ENCODE results near the gene KSR1. TPM values are rescaled to one million over a fixed set of nuclear protein-coding genes. Genes with fewer than 3 reads are reported as not detected.

Gene KSR1
- total and polyA plus RNA-seq, 8 donors: 2.7 to 32.1 (median 13.6) TPM

DNA sequence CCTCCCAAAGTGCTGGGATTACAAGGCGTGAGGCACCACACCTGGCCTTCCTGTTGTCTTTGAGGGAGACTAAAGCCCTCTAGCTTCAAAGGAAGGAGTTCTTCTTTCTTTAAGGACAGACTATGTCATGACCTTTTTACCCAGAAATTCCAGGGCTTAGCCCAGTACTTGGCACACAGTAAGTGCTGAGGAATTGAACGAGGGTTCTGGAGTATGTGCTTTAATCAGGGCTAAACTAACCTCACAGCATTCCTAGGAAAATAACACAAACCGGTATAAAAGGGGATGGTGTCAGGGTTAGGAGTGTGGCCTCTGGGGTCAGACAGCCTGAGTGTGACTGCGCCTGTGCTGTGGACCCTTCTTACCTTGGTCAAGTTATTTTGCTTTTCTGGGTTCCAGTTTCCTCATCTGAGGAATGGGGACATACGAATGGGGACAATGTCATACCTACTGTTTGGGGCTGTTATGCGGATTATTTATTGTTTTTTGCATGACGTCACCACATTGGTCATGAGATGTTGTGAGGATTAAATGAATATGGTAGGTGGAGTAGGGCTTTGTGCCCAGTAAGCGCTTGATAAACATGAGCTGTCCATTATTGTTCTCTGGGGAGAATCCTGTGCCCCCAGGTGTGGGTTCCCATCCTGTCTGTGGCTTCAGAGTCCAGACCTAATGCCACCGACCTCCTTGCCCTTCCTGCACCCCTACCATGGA, 21.9 kb downstream of the KSR1 start:
- H3K36me3 ChIP-seq: no peaks in the 10 kb centered on the region
- no peak overlapping the region for H3K27ac ChIP-seq
- intact Hi-C loops (cut with DNase I; ENCODE audit: low total_unique reads): no loop called here
- H3K9me3 ChIP-seq: no peaks in the 10 kb centered on the region
- peaks cover 20 to 42% (median 33%) of the 10 kb centered on the region in 4 donors for H3K4me1 ChIP-seq
- WGBS, 5 donors: 89 to 95% (median 93%) methylated on average over 9 of the region's 9 CpGs
- no peak overlapping the region for H3K4me3 ChIP-seq
- no peak for DNase-seq
- TF ChIP-seq POLR2A (IDR thresholded peaks at IDR 0.05) (no peak), EP300 (IDR thresholded peaks at IDR 0.05) (no peak), POLR2AphosphoS5 (IDR thresholded peaks at IDR 0.05) (no peak)
- TF ChIP-seq, protein P1, sequence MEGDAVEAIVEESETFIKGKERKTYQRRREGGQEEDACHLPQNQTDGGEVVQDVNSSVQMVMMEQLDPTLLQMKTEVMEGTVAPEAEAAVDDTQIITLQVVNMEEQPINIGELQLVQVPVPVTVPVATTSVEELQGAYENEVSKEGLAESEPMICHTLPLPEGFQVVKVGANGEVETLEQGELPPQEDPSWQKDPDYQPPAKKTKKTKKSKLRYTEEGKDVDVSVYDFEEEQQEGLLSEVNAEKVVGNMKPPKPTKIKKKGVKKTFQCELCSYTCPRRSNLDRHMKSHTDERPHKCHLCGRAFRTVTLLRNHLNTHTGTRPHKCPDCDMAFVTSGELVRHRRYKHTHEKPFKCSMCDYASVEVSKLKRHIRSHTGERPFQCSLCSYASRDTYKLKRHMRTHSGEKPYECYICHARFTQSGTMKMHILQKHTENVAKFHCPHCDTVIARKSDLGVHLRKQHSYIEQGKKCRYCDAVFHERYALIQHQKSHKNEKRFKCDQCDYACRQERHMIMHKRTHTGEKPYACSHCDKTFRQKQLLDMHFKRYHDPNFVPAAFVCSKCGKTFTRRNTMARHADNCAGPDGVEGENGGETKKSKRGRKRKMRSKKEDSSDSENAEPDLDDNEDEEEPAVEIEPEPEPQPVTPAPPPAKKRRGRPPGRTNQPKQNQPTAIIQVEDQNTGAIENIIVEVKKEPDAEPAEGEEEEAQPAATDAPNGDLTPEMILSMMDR (IDR thresholded peaks at IDR 0.05): no peak
- no peaks in the 10 kb centered on the region for H3K27me3 ChIP-seq

GRCh38 chr17:27478901-27479538, 22.8 kb downstream of the KSR1 start:
- WGBS, 5 donors: 91 to 95% (median 94%) methylated on average over 10 of the region's 10 CpGs
- Histone ChIP-seq H3K4me3 (no peak overlapping the region), H3K27me3 (no peaks in the 10 kb centered on the region), H3K9me3 (no peaks in the 10 kb centered on the region), H3K36me3 (no peaks in the 10 kb centered on the region), H3K4me1 (peaks cover 11 to 33% (median 24%) of the 10 kb centered on the region in 4 donors), H3K27ac (no peak overlapping the region)
- TF ChIP-seq, protein P1 (IDR thresholded peaks at IDR 0.05): no peak
- TF ChIP-seq POLR2AphosphoS5 (IDR thresholded peaks at IDR 0.05): no peak
- no peak for TF ChIP-seq EP300 (IDR thresholded peaks at IDR 0.05)
- no peak for TF ChIP-seq POLR2A (IDR thresholded peaks at IDR 0.05)
- no peak for DNase-seq
- intact Hi-C loops (cut with DNase I; ENCODE audit: low total_unique reads): no loop called here

DNA sequence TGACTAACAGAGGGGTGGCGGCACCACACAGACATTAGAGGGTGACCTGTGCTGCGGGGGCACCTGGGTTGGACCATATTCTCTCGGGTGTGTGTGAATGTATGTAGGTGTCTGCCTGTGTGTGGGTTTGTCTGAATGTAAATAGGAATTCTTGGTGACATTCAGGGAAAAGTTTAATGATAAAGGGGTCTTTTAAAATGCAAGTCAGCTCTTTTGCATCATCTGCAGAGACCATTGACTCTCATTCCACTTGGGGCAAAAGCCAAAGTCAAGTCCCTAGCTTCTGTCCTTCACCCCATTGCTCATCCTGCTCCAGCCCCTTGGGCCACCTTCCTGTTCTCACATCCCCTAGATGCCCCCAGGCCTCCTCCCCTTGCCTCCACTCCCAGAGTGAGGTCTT, 23.6 kb downstream of the KSR1 start:
- DNase-seq: no peak
- H3K4me1 ChIP-seq: peaks cover 3 to 26% (median 19%) of the 10 kb centered on the region in 4 donors
- no peak for TF ChIP-seq POLR2A (IDR thresholded peaks at IDR 0.05)
- TF ChIP-seq, protein P1 (IDR thresholded peaks at IDR 0.05): no peak
- no peak for TF ChIP-seq POLR2AphosphoS5 (IDR thresholded peaks at IDR 0.05)
- no peak for TF ChIP-seq EP300 (IDR thresholded peaks at IDR 0.05)
- intact Hi-C loops (cut with DNase I; ENCODE audit: low total_unique reads): loop anchor here (10.0 kb wide), 1 partner anchor 105 kb away; no protein-coding TSS in a partner anchor
- no peaks in the 10 kb centered on the region for H3K27me3 ChIP-seq
- no peaks in the 10 kb centered on the region for H3K9me3 ChIP-seq
- no peaks in the 10 kb centered on the region for H3K36me3 ChIP-seq
- no peak overlapping the region for H3K4me3 ChIP-seq
- WGBS, 5 donors: 94 to 99% (median 96%) methylated on average over 3 of the region's 3 CpGs
- no peak overlapping the region for H3K27ac ChIP-seq

DNA sequence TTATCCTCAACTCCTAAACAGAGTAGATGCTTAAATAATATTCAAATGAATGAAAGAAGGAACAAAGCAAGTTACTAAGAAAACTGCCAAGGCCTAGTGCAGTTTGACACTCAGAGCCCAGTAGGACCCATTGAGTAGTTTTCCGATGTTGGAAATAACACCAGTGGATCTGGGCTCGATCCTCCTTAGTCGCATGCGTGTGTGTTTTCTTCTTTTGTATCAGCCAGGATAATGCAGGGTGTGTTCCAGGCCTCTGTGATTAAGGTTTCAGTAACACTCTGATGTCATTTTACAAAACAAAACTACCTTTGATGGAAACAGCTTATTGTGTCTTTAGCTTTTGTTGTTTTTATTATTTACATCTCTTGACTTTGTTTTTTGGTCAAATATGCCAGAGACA, 24.5 kb downstream of the KSR1 start:
- Histone ChIP-seq H3K4me1 (peaks cover 8 to 26% (median 21%) of the 10 kb centered on the region in 4 donors), H3K4me3 (no peak overlapping the region), H3K27ac (no peak overlapping the region), H3K36me3 (no peaks in the 10 kb centered on the region), H3K27me3 (no peaks in the 10 kb centered on the region), H3K9me3 (no peaks in the 10 kb centered on the region)
- 80 to 91% (median 82%) methylated on average over 4 of the region's 4 CpGs for WGBS, 5 donors
- TF ChIP-seq, protein P1 (IDR thresholded peaks at IDR 0.05): no peak
- TF ChIP-seq POLR2A (IDR thresholded peaks at IDR 0.05) (no peak), POLR2AphosphoS5 (IDR thresholded peaks at IDR 0.05) (no peak), EP300 (IDR thresholded peaks at IDR 0.05) (no peak)
- intact Hi-C loops (cut with DNase I; ENCODE audit: low total_unique reads): loop anchor here (10.0 kb wide), 1 partner anchor 104 kb away; no protein-coding TSS in a partner anchor
- no peak for DNase-seq
